ENCODE measurements around the gene AHNAK2.

AHNAK2 gene

DNA sequence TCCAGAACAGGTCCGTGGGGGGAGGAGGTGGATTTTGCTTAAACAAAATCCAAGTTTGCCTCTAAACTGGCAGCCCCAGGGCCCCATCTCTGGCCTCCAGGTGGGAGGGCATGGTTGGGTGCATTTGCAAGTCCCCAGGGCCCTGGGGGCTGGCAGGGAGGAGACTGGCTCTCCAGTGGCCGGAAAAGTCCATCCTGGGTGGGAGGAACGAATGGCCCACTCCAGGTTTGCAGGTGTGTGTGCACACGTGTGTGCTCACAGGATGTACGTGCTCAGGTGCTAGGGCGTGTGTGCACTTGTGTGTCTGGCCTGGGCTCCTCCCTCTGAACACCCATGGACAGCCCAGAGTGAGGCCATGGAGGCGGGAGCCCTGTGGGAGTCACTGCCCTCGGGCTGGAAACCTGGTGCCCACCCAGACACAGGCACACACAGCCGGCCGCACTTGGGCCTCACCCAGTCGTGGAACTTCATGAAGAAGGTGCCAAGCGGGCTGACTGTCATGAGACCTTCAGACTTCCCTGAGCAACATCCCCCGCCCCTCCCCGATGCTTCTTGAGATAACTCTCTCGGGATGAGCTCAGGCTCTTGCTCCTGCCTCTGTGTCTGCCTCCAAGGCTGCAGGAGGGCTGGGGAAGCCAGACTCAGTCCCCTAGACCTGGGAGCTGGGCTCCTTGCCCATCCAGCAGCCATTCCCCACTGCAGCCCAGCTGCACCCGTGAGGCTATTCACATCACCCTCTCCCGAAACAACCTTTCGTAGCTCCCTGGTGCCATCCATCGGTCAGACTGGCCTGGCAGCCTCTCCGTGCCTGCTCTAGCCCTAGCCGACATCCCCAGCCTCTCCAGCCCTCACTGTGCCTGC, 9.4 kb downstream of the AHNAK2 start:
- no peak overlapping the region for H3K9ac ChIP-seq (ENCODE audit: insufficient read length)
- no peak overlapping the region for H3K27ac ChIP-seq
- TF ChIP-seq EZH2 (IDR thresholded peaks at IDR 0.05) (no peak), POLR2AphosphoS5 (IDR thresholded peaks at IDR 0.05; ENCODE audit: borderline replicate concordance, low read depth, low read length) (no peak), FOXP2 (optimal IDR thresholded peaks at IDR 0.05; ENCODE audit: control extremely low read depth, extremely low read length, insufficient read depth) (no peak)
- H3K4me3 ChIP-seq, result no peak overlapping the region
- DNase-seq (ENCODE audit: low read depth, low spot score), result no peak
- H3K36me3 ChIP-seq (ENCODE audit: insufficient read depth, low read length), result no peaks in the 10 kb centered on the region
- no peaks in the 10 kb centered on the region for H3K9me3 ChIP-seq (ENCODE audit: low read depth, low read length)

GRCh38 chr14:104968153-104968527, 10.0 kb downstream of the AHNAK2 start:
- H3K9ac ChIP-seq (ENCODE audit: insufficient read length), result no peak overlapping the region
- no peaks in the 10 kb centered on the region for H3K36me3 ChIP-seq (ENCODE audit: insufficient read depth, low read length)
- TF ChIP-seq POLR2AphosphoS5 (IDR thresholded peaks at IDR 0.05; ENCODE audit: borderline replicate concordance, low read depth, low read length) (no peak), FOXP2 (optimal IDR thresholded peaks at IDR 0.05; ENCODE audit: control extremely low read depth, extremely low read length, insufficient read depth) (no peak), EZH2 (IDR thresholded peaks at IDR 0.05) (no peak)
- H3K4me3 ChIP-seq, result no peak overlapping the region
- no peak overlapping the region for H3K27ac ChIP-seq
- no peak for DNase-seq (ENCODE audit: low read depth, low spot score)
- no peaks in the 10 kb centered on the region for H3K9me3 ChIP-seq (ENCODE audit: low read depth, low read length)

GRCh38 chr14:104967386-104968152, 10.6 kb downstream of the AHNAK2 start:
- H3K9ac ChIP-seq (ENCODE audit: insufficient read length), result no peak overlapping the region
- no peak for TF ChIP-seq POLR2AphosphoS5 (IDR thresholded peaks at IDR 0.05; ENCODE audit: borderline replicate concordance, low read depth, low read length)
- TF ChIP-seq EZH2 (IDR thresholded peaks at IDR 0.05), result no peak
- TF ChIP-seq FOXP2 (optimal IDR thresholded peaks at IDR 0.05; ENCODE audit: control extremely low read depth, extremely low read length, insufficient read depth), result no peak
- no peak overlapping the region for H3K4me3 ChIP-seq
- DNase-seq (ENCODE audit: low read depth, low spot score), result no peak
- no peaks in the 10 kb centered on the region for H3K9me3 ChIP-seq (ENCODE audit: low read depth, low read length)
- H3K27ac ChIP-seq, result no peak overlapping the region
- no peaks in the 10 kb centered on the region for H3K36me3 ChIP-seq (ENCODE audit: insufficient read depth, low read length)

GRCh38 chr14:104966981-104967385, 11.2 kb downstream of the AHNAK2 start:
- H3K9ac ChIP-seq (ENCODE audit: insufficient read length), result no peak overlapping the region
- TF ChIP-seq EZH2 (IDR thresholded peaks at IDR 0.05), result no peak
- TF ChIP-seq FOXP2 (optimal IDR thresholded peaks at IDR 0.05; ENCODE audit: control extremely low read depth, extremely low read length, insufficient read depth), result no peak
- no peak for TF ChIP-seq POLR2AphosphoS5 (IDR thresholded peaks at IDR 0.05; ENCODE audit: borderline replicate concordance, low read depth, low read length)
- no peaks in the 10 kb centered on the region for H3K9me3 ChIP-seq (ENCODE audit: low read depth, low read length)
- H3K27ac ChIP-seq, result no peak overlapping the region
- no peaks in the 10 kb centered on the region for H3K36me3 ChIP-seq (ENCODE audit: insufficient read depth, low read length)
- no peak overlapping the region for H3K4me3 ChIP-seq
- no peak for DNase-seq (ENCODE audit: low read depth, low spot score)

GRCh38 chr14:104966261-104966865, 11.8 kb downstream of the AHNAK2 start:
- TF ChIP-seq POLR2AphosphoS5 (IDR thresholded peaks at IDR 0.05; ENCODE audit: borderline replicate concordance, low read depth, low read length) (no peak), EZH2 (IDR thresholded peaks at IDR 0.05) (no peak), FOXP2 (optimal IDR thresholded peaks at IDR 0.05; ENCODE audit: control extremely low read depth, extremely low read length, insufficient read depth) (no peak)
- H3K9me3 ChIP-seq (ENCODE audit: low read depth, low read length), result no peaks in the 10 kb centered on the region
- no peak overlapping the region for H3K27ac ChIP-seq
- no peak for DNase-seq (ENCODE audit: low read depth, low spot score)
- H3K9ac ChIP-seq (ENCODE audit: insufficient read length), result no peak overlapping the region
- H3K4me3 ChIP-seq, result no peak overlapping the region
- no peaks in the 10 kb centered on the region for H3K36me3 ChIP-seq (ENCODE audit: insufficient read depth, low read length)

- TF ChIP-seq EZH2 (IDR thresholded peaks at IDR 0.05) (no peak), POLR2AphosphoS5 (IDR thresholded peaks at IDR 0.05; ENCODE audit: borderline replicate concordance, low read depth, low read length) (no peak)
- no peak overlapping the region for H3K9ac ChIP-seq (ENCODE audit: insufficient read length)
- DNase-seq (ENCODE audit: low read depth, low spot score), result no peak
- H3K4me3 ChIP-seq, result no peak overlapping the region
- H3K9me3 ChIP-seq (ENCODE audit: low read depth, low read length), result no peaks in the 10 kb centered on the region
- no peak overlapping the region for H3K27ac ChIP-seq
- no peaks in the 10 kb centered on the region for H3K36me3 ChIP-seq (ENCODE audit: insufficient read depth, low read length)
Observed at GRCh38 chr14:104965561-104966231, 12.5 kb downstream of the AHNAK2 start.

- Histone ChIP-seq H3K9me3 (ENCODE audit: low read depth, low read length) (no peaks in the 10 kb centered on the region), H3K9ac (ENCODE audit: insufficient read length) (no peak overlapping the region), H3K4me3 (no peak overlapping the region), H3K36me3 (ENCODE audit: insufficient read depth, low read length) (no peaks in the 10 kb centered on the region), H3K27ac (no peak overlapping the region)
- TF ChIP-seq EZH2 (IDR thresholded peaks at IDR 0.05), result no peak
- no peak for TF ChIP-seq FOXP2 (optimal IDR thresholded peaks at IDR 0.05; ENCODE audit: control extremely low read depth, extremely low read length, insufficient read depth)
- no peak for TF ChIP-seq POLR2AphosphoS5 (IDR thresholded peaks at IDR 0.05; ENCODE audit: borderline replicate concordance, low read depth, low read length)
- DNase-seq (ENCODE audit: low read depth, low spot score), result no peak
Observed at GRCh38 chr14:104964546-104964945, 13.6 kb downstream of the AHNAK2 start.

Data from SK-N-MC (cell line).